Fibroblast of the aortic adventitia (primary cell): ENCODE data around the gene AKR1D1. TPM values are rescaled to one million over a fixed set of nuclear protein-coding genes. Genes with fewer than 3 reads are reported as not detected.

Source experiments
- DNase-seq: peaks from one replicate; pipeline ENCODE4 v3.0.0-alpha.2; 2010; ENCODE audit warnings: low read depth
- H3K4me3 ChIP-seq: 2 replicates; pipeline ENCODE4 v1.5.1; 2011; ENCODE audit warnings: low read depth, mild to moderate bottlenecking, control low read depth, low read length, moderate library complexity
- CTCF ChIP-seq: IDR thresholded peaks from 2 replicates; pipeline ENCODE4 v1.5.1; 2011; ENCODE audit warnings: mild to moderate bottlenecking, low read length, control low read depth, inconsistent platforms; ENCODE audit not compliant: insufficient read depth
- small RNA-seq: library from RNA; depleted of rRNA; stranded (forward); fragments of <200 nt; gene quantifications from one replicate; pipeline ENCODE3, GENCODE V24; 2012
- total RNA-seq: library from RNA; depleted of rRNA; stranded (reverse); fragments of >200 nt; gene quantifications from 2 replicates; pipeline ENCODE4 v1.2.3, GENCODE V29; 2012; ENCODE audit warnings: low replicate concordance

Gene AKR1D1
- total RNA-seq, 1 donor, result not detected

GRCh38 chr7:138163800-138164199 is 87.5 kb downstream of the AKR1D1 start:
- no peak for TF ChIP-seq CTCF
- no peak overlapping the region for H3K4me3 ChIP-seq
- no peak for DNase-seq

- no peak for DNase-seq
- no peak for TF ChIP-seq CTCF
- H3K4me3 ChIP-seq, result no peak overlapping the region
These were observed 88.5 kb downstream of the AKR1D1 start for GRCh38 chr7:138164804-138165203.

- no peak for DNase-seq
- TF ChIP-seq CTCF, result no peak
- no peak overlapping the region for H3K4me3 ChIP-seq
These were observed 90.4 kb downstream of the AKR1D1 start for GRCh38 chr7:138166681-138167080.

- DNase-seq, result no peak
These were observed 91.0 kb downstream of the AKR1D1 start for GRCh38 chr7:138167222-138167621.

GRCh38 chr7:138167869-138168296 is 91.6 kb downstream of the AKR1D1 start:
- no peak for TF ChIP-seq CTCF
- H3K4me3 ChIP-seq, result no peak overlapping the region
- no peak for DNase-seq

More at GRCh38 chr7:138167222-138167621, 91.0 kb downstream of the AKR1D1 start:
- no peak for TF ChIP-seq CTCF
- no peak overlapping the region for H3K4me3 ChIP-seq

Small RNA genes within 50 kb of the gene (small RNA-seq; reads per million reads assigned to genes)
- not detected for gene AC024082.2
- not detected for gene RN7SKP223

Other genes starting within 250 kb of the AKR1D1 start
- gene DGKI, start 229.5 kb upstream of the AKR1D1 start, total RNA-seq, result 2.0 and 4.7 TPM in 2 replicates
- 16.1 and 36.8 TPM in 2 replicates for gene CREB3L2, start 74.4 kb upstream of the AKR1D1 start, total RNA-seq